HS-5 (cell line): ENCODE data around the gene GREB1L.
"Not testable (repeated sequence)": the region's sequence is repeated elsewhere in the genome, so short reads cannot be mapped to it uniquely, and the experiment has no call there.

Experiments used
- DNase-seq: peaks from one replicate; pipeline ENCODE4 v3.0.0-alpha.2; 2012; ENCODE audit warnings: low read depth

GREB1L gene

DNA sequence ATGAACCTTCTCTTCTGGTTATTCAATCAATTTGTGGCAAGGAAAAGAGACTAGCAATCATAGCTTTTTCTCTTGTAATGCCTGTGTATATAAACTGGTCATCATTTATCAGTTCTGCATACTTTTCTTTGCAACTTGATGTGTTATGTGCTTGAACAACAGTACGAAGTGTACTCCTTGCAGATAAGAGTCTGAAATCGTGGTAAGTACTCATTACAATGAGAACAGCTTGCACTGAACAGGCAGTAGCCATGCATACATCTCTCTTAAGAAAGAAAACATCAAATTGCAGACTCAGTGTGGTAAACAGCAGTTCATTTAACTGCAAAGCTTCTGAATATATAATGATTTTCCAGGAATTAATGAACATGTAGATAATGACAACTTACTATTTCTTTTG, 64.3 kb downstream of the GREB1L start:
- no peak for DNase-seq

DNA sequence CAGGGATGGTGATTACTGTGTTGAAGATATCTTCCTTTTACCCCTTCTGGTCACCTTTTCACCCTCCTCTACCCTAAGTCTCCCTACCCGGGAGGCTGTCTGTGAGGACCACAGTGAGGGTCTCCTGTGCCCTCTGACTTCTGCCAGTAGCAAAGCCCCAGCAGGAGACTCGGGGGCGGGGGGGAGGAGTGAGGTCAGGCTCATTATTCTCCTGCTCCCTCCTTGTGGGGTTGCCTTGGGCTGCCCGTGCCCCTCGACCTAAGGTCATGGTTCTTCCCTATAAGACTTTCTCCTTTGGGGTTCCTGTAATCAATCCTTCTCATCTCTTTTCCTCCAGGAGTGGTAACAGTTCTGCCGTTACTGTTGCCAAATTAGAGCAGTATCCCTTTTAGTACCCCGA, 65.5 kb downstream of the GREB1L start:
- no peak for DNase-seq

DNA sequence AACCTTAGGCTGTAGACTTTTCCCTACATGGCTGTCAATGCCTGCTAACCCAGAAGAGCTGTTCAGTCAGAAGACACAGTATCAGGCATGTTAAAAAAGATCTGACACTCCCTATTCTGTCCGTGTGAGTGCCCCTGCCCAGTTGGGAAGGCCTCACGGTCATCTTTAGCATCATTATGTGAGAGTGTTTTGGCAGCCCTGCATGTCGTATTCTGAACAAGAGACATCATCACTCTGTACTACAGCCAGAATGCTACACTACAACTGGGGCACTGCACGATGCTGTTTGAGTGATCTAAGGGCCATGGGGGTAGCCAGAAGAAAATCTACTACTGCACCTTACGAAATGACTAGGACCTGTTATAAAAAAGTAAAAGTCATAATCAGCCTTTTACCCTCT, 67.2 kb downstream of the GREB1L start:
- no peak for DNase-seq

DNA sequence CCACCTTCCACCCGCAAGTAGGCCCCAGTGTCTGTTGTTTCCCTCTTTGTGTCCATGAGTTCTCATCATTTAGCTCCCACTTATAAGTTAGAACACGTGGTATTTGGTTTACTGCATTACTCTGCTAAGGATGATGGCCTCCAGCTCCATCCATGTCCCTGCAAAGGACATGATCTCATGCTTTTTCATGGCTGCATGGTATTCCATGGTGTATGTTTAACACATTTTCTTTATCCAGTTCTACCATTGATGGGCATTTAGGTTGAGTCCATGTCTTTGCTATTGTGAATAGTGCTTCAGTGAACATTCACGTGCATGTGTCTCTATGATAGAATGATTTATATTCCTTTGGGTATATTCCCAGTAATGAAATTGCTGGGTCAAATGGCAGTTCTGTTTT, 69.9 kb downstream of the GREB1L start:
- not testable (repeated sequence) for DNase-seq

DNA sequence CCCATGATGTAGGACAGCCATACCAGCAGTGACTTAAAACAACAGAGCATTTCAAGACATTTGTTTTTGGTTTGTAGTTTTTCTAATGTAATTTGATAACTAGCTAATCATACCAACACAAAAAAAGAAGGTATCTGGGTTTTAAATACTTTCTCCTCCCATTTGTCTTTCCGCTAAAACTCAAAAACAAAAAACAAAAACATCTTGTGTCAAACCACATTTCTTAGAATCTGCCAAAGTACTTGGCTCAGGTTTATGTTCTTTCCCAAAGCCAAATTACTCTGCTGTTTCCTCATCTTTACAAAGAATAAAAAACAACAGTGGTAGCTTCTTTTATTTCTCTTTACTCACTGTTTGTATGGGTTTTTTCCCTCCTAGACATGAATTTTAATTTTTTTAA, 71.5 kb downstream of the GREB1L start:
- no peak for DNase-seq

DNA sequence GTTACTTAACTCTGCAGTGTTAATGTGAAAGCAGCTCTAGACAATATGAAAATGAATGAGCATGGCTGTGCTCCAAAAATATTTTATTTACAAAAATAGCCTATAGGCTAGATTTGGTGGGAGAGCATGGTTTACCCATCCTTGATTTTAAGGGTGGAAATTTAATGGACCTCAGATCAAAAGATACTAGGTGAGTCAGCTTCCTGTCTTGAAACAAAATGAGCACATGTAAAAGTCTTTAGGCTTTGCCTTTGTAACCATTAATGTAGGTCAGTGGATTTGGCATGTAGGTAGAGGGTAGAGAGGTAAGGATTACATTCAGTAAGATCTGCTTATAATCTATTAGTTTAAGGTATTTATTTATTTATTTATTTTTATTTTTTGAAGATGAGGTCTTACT, 72.7 kb downstream of the GREB1L start:
- DNase-seq: no peak

DNA sequence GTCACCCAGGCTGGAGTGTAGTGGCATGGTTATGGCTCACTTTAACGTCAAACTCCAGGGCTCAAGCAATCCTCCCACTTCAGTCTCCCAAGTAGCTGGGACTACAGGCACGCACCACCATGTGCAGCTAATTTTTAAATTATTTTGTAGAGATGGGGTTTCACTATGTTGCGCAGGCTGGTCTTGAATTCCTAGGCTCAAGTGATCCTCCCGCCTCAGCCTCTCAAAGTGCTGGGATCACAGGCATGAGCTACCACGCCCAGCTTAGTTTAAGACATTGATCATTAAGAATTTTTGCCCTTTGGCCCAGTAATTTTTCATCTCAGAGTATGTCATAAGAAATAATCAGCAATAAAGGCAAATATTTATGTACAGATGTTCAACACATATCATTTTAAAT, 73.1 kb downstream of the GREB1L start:
- DNase-seq: not testable (repeated sequence)

DNA sequence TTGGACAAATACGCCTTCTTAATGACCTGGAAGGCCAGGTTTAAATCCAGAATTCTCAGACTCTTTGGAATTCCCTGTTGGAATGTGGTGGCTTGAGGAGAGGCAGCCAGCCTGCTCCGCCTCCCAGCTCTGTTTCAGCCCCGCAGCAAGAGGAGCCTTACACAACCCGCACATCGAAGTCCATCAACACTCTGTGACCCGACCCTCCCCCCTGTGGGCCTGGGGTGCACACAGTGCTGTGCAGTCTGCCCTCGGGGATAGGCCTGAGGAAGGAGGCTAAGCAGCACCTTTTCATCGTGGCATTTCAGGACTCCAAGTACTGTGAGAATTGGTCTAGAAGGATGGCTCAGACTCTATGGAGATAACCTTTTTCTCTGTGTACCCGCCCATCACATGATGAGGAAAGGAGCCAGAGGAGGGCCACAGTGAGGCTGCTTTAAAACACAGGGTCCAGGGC, 73.7 kb downstream of the GREB1L start:
- no peak for DNase-seq

DNA sequence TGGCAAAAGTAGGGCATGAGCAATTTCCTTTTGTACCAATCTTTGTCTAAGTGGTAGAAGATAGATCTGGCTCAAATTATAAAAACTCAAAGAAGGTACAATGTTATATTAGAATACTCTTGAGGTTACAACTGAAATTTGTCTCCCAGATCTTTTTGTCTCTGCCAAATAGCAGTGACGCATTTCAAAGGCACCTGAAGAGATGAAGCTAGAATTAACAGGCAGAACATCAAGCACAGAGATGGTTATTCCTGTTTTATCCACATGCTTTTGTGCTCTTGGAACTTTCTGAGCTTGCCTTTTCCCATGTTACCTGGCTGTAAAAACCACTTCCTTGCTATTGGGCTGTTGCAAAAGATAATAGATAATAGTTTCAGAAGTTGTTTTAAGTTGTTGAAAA, 74.3 kb downstream of the GREB1L start:
- no peak for DNase-seq

DNA sequence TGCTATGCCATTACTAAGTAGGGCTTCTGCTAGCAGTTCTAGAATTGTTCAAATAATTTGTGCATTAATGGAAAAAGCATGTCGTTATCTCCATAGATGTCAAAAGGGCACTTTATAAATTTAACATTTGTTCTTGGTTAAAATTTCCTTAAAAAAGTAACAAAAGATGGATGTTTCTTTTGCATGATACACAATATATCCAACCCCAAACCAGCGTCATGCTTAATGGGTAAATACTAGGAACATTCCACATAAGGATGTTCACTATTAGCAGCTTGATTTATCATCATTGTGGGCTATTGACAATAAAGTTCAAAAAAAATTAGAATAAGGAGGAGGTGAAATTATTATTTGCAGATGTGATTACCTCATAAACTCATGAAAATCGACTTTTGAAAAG, 79.7 kb downstream of the GREB1L start:
- DNase-seq: no peak

DNA sequence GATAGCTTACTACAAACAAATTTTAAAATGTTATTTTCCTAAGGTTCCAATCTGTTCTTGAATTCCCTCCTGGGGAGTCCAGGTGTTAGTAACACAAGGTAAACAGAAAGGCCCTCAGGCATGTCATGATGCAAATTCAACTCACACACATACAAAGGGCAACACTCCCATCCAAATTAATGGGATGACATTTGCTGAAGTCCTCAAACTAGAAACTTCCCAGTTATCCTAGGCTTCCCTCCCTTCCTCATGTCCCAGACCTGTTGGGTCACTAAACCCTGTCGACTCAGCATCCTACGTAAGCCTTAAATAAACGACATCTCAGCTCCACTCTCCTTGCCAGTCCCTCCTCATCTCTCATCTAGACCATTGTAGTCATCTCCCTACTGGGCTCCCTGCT, 85.1 kb downstream of the GREB1L start:
- DNase-seq: no peak

DNA sequence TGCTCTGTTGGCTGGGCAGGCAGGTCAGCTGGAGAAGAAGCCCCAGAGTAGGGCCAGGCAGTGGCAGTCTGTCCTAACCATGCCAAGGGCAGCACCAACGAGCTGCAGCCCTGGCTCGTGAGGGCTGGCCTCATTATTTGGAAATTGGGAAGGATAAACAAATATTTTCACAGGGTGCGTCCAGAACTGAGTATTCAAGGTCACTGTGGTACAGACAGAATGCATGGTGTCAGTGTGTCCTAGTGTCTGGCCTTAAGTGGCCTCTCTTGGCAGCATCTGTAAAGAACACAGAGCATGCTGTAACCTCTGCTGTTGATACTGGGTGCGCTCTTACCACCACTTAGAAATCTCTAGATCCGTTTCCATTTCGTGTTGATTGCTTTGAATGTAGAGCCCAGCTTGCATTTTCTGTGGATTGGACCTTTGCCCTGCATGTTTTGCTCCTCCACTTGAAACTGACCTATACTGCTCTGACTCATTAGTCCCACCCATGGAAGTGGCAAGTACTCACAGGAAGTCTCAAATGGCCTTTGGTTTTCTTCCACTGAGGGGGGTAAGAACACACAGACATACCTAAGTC, 88.2 kb downstream of the GREB1L start:
- DNase-seq: peak; percentile 37

DNA sequence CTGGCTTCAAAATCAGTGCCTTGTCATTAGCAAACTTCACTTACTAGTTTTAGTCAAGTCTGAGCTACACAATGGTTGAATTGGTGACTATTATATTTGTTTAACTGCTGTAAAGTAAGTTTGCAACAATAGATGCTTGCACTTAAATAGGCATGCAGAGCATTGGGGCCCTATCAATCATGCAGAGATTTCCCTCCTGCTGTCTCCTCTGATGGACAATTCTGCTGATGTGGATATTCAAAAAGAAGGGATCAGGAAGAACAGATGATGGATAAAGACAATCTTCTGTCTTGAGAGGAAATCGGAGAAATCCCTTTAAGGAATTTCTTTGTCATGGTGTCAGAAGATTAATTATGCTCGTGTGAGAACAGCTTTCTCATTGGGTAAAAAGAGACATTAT, 89.0 kb downstream of the GREB1L start:
- no peak for DNase-seq

DNA sequence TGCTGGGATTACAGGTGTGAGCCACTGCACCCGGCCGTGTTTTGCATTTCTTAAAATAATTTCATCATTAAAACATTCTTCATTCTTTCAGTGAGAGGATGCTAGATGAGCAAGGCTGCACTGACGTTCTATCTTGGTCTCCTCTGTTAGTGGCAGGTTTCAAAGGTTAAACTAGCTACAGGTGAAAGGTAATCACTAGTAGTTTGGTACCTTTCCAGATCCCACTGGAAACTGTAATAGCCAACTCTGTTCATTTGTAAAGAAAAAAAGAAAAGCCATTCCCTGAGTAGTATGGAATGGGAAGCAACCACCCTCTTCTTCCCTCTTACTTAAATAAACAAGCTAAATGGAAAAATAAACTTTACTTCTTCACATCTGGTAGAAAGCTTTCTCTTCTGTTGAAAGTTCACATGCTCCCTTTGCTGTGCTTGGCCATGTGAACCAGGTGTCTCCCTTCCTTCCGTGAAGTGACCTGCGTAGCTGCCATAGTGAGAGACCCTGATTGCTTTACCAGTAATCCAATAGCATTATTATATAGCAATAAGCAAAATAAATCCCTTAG, 94.0 kb downstream of the GREB1L start:
- DNase-seq: no peak

DNA sequence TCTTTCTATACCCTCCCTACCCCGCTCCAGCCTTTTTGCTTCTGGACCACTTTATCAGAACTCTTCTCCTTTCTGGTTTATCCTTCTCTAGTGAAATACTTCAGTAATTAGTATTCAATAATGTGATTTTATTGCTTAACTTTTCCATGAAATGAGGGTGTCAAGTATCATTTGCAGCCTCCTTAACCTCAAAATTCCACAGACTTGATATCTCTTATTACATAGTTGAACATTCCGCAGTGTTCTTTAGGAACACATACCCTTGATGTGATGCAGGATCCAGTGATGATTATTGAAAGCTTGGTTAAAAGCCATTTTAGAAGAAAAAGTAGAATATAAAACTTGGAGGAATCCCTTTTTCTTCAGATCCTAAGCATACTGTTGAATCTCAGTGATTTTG, 94.8 kb downstream of the GREB1L start:
- DNase-seq: no peak

DNA sequence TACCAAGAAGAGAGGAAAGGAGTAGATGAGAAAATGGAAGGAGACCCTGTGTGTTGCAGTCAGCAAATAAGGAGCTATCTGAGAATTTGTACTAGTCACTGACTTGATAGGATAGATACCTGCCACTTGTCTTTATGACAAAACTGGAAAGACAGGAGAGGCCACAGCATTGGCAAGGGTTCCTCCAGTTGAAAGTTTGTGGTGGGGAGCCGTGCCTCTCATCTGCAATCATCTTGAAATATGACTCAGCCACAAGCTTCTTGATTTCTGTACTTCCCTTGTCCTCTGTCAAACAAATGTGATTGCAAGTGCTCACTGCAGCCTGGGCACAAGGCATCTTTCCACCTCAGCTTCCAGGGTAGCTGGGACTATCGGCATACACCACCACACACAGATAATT, 99.1 kb downstream of the GREB1L start:
- DNase-seq: no peak

DNA sequence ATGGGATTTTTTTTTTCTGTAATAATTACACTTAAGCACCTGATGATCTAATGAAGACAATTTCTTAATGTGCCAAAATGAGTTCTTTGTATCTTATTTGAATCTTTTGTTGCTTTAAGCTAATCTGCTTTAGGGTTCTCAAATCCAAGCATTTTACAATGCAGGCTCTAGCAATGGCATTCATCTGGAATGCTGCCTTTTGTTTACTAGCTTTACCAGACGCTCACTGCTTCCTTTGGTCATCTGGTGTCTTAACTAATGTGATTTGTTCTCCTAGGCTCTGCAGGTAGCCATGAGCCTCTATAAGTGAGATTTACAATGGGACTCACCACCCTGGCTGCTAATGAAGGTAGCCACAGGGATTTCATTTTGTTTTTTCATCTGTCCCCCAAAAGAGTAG, 100.3 kb downstream of the GREB1L start:
- no peak for DNase-seq

DNA sequence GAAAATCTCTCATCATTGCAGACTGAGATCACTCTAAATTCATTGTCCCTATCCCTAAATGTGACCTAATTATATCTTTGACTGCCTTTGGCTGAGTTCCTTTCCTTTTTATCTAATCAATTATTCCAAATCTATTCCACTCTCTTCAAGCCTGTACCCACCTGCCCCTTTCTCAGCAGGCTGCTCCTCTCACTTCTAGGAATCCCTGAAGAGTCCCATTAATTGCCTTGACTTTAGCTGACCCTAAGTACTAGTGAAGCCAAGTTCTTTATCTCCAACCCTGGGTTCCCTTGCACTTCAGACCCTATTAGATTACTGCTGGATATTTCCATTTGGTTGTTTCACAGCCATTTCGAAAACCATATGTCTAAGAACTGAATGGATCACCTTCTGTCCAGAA, 102.8 kb downstream of the GREB1L start:
- no peak for DNase-seq

DNA sequence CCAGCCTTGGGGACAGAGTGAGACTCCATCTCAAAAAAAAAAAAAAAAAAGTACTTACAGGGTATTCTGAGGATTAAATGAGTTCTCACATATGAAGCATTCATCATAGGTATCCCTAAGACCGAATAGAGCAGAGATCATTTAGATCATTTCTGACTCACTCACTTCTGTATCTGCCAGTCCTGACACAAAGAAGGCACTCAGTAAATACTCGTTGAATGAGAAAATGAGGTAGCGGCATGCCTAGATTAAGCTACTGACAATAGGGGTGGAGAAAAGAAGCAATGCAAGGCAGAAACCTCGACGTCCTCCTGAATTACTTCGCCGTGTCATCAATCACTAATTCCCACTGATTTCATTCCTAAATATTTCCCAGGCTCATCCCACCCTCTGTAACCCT, 103.8 kb downstream of the GREB1L start:
- no peak for DNase-seq

DNA sequence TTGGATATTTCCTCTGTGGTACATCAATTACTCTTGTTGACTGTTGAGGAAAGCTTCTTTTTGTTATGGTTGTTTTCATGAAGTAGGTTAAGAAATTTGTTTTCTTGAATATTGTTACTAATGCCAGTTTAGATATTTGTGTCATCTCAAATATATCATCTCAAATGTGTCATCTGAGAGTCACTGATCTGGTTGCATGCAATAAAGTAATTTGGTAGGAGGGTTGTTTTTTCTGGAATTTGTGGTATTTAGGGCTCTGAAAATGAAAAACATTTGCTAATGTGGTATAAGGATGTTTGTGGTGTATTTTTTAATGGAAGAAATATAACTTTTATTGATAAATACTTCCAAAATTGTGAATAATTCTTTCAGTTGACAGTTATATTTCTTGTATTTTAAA, 117.7 kb downstream of the GREB1L start:
- no peak for DNase-seq

DNA sequence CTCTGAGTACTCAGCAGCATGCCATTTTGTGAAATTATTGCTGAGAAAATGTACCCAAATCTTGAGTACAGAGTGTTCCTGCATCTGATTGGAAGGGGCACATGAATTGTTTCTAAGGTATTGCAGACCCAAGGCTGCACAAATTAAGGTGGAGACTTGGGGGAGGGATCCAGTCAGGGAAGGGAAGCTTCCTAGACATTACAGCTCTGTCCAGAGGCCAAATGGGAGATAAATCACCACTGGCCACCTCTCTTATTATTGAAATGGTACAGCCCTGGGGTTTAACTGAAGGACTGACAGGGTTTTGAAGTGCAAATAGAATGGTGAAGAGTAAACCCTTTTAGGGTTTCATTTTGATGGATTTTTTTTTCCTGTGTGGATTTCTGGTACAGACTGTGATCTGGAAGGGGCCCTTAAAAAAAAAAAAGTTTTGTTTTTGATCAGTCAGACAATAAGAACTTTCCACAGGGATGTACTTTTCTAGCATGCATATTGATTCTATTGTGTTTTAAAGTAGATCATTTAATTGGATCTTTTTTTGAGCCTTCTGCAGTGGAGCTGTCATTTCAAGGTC, 119.4 kb downstream of the GREB1L start:
- DNase-seq: no peak

DNA sequence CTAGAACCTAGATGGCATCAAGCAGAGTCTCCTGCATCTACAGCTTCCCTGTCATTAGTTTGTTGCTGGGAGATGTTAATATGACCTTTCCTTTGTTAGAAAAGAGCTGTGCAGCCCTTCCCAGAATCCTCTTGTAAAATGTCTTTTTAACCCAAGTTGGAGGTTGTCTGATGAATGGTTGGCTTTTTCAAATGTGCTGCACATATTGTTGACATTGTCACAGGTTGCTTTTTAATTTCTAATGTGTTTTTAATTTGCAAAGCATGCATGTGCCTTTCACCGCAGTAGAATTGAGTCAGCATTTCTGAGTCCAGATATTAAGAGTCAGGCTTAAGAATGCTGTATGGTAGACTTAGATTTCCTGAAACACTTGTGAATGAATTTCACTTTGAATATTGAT, 120.8 kb downstream of the GREB1L start:
- DNase-seq: peak; percentile 6

DNA sequence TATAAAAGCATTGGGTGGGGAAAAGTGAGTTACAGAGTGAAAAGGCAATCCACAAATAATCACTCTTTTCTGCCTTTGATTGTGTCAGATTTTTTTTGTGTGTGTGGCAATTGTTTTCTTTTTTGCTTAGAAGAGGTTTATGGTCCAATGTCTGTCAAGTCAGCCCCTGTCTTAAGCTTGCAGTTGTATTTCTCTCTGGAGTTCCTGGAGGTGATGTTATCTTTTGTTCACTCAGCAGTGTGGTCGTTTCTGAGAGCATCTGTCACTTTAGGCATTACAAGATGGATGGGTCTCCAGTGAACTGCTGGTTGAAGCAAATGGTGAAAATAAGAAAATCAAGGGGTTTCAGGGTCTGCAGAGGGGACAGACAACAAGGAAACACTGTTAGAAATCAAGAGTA, 121.3 kb downstream of the GREB1L start:
- no peak for DNase-seq

DNA sequence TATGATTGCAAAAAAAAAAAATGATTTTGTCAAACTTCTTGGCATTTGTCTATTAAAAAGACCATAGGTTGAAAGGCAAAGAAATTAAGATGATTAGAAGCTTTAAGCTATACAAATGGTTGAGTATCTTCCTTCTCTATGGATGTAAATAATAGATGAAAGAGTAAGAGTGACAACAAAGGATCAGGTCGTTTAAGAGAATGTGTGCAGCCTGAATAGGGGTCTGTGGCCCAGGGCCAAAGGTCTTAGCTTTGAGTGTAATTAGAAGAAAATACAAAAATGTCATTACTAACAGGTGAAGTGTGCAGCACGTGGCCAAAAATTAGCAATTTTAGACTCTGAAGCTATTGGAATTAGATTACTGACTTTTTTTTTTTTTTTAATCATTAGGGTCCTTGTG, 122.4 kb downstream of the GREB1L start:
- DNase-seq: no peak
